Measurements from ENCODE around the gene RETREG2. TPM values are rescaled to one million over a fixed set of nuclear protein-coding genes. Genes with fewer than 3 reads are reported as not detected.
A peak's percentile ranks its signal among the peaks of the same experiment; 100 is the strongest.

Gene RETREG2
- total RNA-seq (33.6 TPM), polyA plus RNA-seq (56.0 TPM)
- long read RNA-seq, donor 1, result 0 reads
- long read RNA-seq, donor 2, full-length matches to known transcripts, result 18 of 18 reads
- long read RNA-seq, donor 2, partial matches to known transcripts, result 0 of 18 reads
- long read RNA-seq, donor 2, other reads (novel, unspliced or antisense), result 0 of 18 reads
- long read RNA-seq, donor 3, full-length matches to known transcripts, result 14 of 75 reads
- long read RNA-seq, donor 3, partial matches to known transcripts, result 61 of 75 reads
- long read RNA-seq, donor 3, other reads (novel, unspliced or antisense), result 0 of 75 reads
- long read RNA-seq, donor 4, full-length matches to known transcripts, result 6 of 6 reads
- long read RNA-seq, donor 4, partial matches to known transcripts, result 0 of 6 reads
- long read RNA-seq, donor 4, other reads (novel, unspliced or antisense), result 0 of 6 reads
- long read RNA-seq, donor 5, full-length matches to known transcripts, result 25 of 25 reads
- long read RNA-seq, donor 5, partial matches to known transcripts, result 0 of 25 reads
- long read RNA-seq, donor 5, other reads (novel, unspliced or antisense), result 0 of 25 reads
- long read RNA-seq, donor 6, full-length matches to known transcripts, result 7 of 54 reads
- long read RNA-seq, donor 6, partial matches to known transcripts, result 47 of 54 reads
- long read RNA-seq, donor 6, other reads (novel, unspliced or antisense), result 0 of 54 reads
- long read RNA-seq, donor 7, full-length matches to known transcripts, result 5 of 36 reads
- long read RNA-seq, donor 7, partial matches to known transcripts, result 23 of 36 reads
- long read RNA-seq, donor 7, other reads (novel, unspliced or antisense), result 8 of 36 reads
- long read RNA-seq, donor 8, full-length matches to known transcripts, result 3 of 3 reads
- long read RNA-seq, donor 8, partial matches to known transcripts, result 0 of 3 reads
- long read RNA-seq, donor 8, other reads (novel, unspliced or antisense), result 0 of 3 reads
- long read RNA-seq, donor 9, full-length matches to known transcripts, result 4 of 4 reads
- long read RNA-seq, donor 9, partial matches to known transcripts, result 0 of 4 reads
- long read RNA-seq, donor 9, other reads (novel, unspliced or antisense), result 0 of 4 reads
- long read RNA-seq, donor 10, full-length matches to known transcripts, result 2 of 12 reads
- long read RNA-seq, donor 10, partial matches to known transcripts, result 10 of 12 reads
- long read RNA-seq, donor 10, other reads (novel, unspliced or antisense), result 0 of 12 reads

- Histone ChIP-seq H3K27ac (ENCODE audit: low read depth in 1 of 2, low read length in 1 of 2) (peak within 1 kb of the TSS; percentile 100), H3K4me3 (ENCODE audit: low read length in 2 of 2) (peak within 1 kb of the TSS; percentile 88 to 98), H3K4me1 (ENCODE audit: control insufficient read depth in 2 of 2, insufficient read depth in 2 of 2, low read length in 2 of 2) (peaks cover 20 to 27% of the 10 kb centered on the region in 2 donors), H3K9me3 (ENCODE audit: control insufficient read depth in 2 of 2, insufficient read depth in 1 of 2, low read length in 1 of 2) (no peaks in the 10 kb centered on the region), H3K27me3 (ENCODE audit: control insufficient read depth in 2 of 2, insufficient read depth in 1 of 2, low read length in 1 of 2) (no peaks in the 10 kb centered on the region), H3K36me3 (ENCODE audit: control insufficient read depth in 2 of 2, insufficient read depth in 2 of 2, low read length in 1 of 2) (peaks cover 55 to 57% of the 10 kb centered on the region in 2 donors)
- peak; percentile 77 to 94 (median 86) for DNase-seq (ENCODE audit: low read depth in 6 of 9, low spot score in 9 of 9)
- under 1% methylated on average over 67 of the region's 67 CpGs for WGBS
These were observed at the start of gene RETREG2 for GRCh38 chr2:219177552-219178376. Gene RETREG2, plus strand, starts transcription at chr2:219178275. Its CDS starts 78 bp downstream, at chr2:219178353.

GRCh38 chr2:219128396-219128795 lies 49.7 kb upstream of the RETREG2 start:
- Histone ChIP-seq H3K27me3 (ENCODE audit: control insufficient read depth in 2 of 2, insufficient read depth in 1 of 2, low read length in 1 of 2) (no peaks in the 10 kb centered on the region), H3K27ac (ENCODE audit: low read depth in 1 of 2, low read length in 1 of 2) (no peak overlapping the region), H3K36me3 (ENCODE audit: control insufficient read depth in 2 of 2, insufficient read depth in 2 of 2, low read length in 1 of 2) (no peaks in the 10 kb centered on the region), H3K4me3 (ENCODE audit: low read length in 2 of 2) (no peak overlapping the region), H3K4me1 (ENCODE audit: control insufficient read depth in 2 of 2, insufficient read depth in 2 of 2, low read length in 2 of 2) (no peaks in the 10 kb centered on the region), H3K9me3 (ENCODE audit: control insufficient read depth in 2 of 2, insufficient read depth in 1 of 2, low read length in 1 of 2) (no peaks in the 10 kb centered on the region)
- DNase-seq (ENCODE audit: low read depth in 6 of 9, low spot score in 9 of 9), result no peak
- 71% methylated on average over 7 of the region's 7 CpGs for WGBS

- H3K4me3 ChIP-seq (ENCODE audit: low read length in 2 of 2), result no peak overlapping the region
- DNase-seq (ENCODE audit: low read depth in 6 of 9, low spot score in 9 of 9), result no peak
- H3K4me1 ChIP-seq (ENCODE audit: control insufficient read depth in 2 of 2, insufficient read depth in 2 of 2, low read length in 2 of 2), result no peaks in the 10 kb centered on the region
- no peaks in the 10 kb centered on the region for H3K27me3 ChIP-seq (ENCODE audit: control insufficient read depth in 2 of 2, insufficient read depth in 1 of 2, low read length in 1 of 2)
- H3K36me3 ChIP-seq (ENCODE audit: control insufficient read depth in 2 of 2, insufficient read depth in 2 of 2, low read length in 1 of 2), result no peaks in the 10 kb centered on the region
- H3K9me3 ChIP-seq (ENCODE audit: control insufficient read depth in 2 of 2, insufficient read depth in 1 of 2, low read length in 1 of 2), result no peaks in the 10 kb centered on the region
- H3K27ac ChIP-seq (ENCODE audit: low read depth in 1 of 2, low read length in 1 of 2), result no peak overlapping the region
- WGBS, result 96% methylated on average over 16 of the region's 16 CpGs
These were observed 48.5 kb upstream of the RETREG2 start for GRCh38 chr2:219129589-219129988.

GRCh38 chr2:219131327-219131726 lies 46.7 kb upstream of the RETREG2 start:
- H3K36me3 ChIP-seq (ENCODE audit: control insufficient read depth in 2 of 2, insufficient read depth in 2 of 2, low read length in 1 of 2), result no peaks in the 10 kb centered on the region
- H3K4me1 ChIP-seq (ENCODE audit: control insufficient read depth in 2 of 2, insufficient read depth in 2 of 2, low read length in 2 of 2), result no peaks in the 10 kb centered on the region
- no peak for DNase-seq (ENCODE audit: low read depth in 6 of 9, low spot score in 9 of 9)
- H3K27me3 ChIP-seq (ENCODE audit: control insufficient read depth in 2 of 2, insufficient read depth in 1 of 2, low read length in 1 of 2), result no peaks in the 10 kb centered on the region
- no peak overlapping the region for H3K27ac ChIP-seq (ENCODE audit: low read depth in 1 of 2, low read length in 1 of 2)
- no peak overlapping the region for H3K4me3 ChIP-seq (ENCODE audit: low read length in 2 of 2)
- no peaks in the 10 kb centered on the region for H3K9me3 ChIP-seq (ENCODE audit: control insufficient read depth in 2 of 2, insufficient read depth in 1 of 2, low read length in 1 of 2)
- 94% methylated on average over 3 of the region's 3 CpGs for WGBS

- Histone ChIP-seq H3K9me3 (ENCODE audit: control insufficient read depth in 2 of 2, insufficient read depth in 1 of 2, low read length in 1 of 2) (no peaks in the 10 kb centered on the region), H3K27ac (ENCODE audit: low read depth in 1 of 2, low read length in 1 of 2) (no peak overlapping the region), H3K4me1 (ENCODE audit: control insufficient read depth in 2 of 2, insufficient read depth in 2 of 2, low read length in 2 of 2) (no peaks in the 10 kb centered on the region), H3K4me3 (ENCODE audit: low read length in 2 of 2) (no peak overlapping the region), H3K36me3 (ENCODE audit: control insufficient read depth in 2 of 2, insufficient read depth in 2 of 2, low read length in 1 of 2) (no peaks in the 10 kb centered on the region), H3K27me3 (ENCODE audit: control insufficient read depth in 2 of 2, insufficient read depth in 1 of 2, low read length in 1 of 2) (no peaks in the 10 kb centered on the region)
- no peak for DNase-seq (ENCODE audit: low read depth in 6 of 9, low spot score in 9 of 9)
- WGBS, result 98% methylated on average over 4 of the region's 4 CpGs
These were observed 46.3 kb upstream of the RETREG2 start for GRCh38 chr2:219131744-219132143.

- Histone ChIP-seq H3K27ac (ENCODE audit: low read depth in 1 of 2, low read length in 1 of 2) (no peak overlapping the region), H3K4me3 (ENCODE audit: low read length in 2 of 2) (no peak overlapping the region), H3K4me1 (ENCODE audit: control insufficient read depth in 2 of 2, insufficient read depth in 2 of 2, low read length in 2 of 2) (no peaks in the 10 kb centered on the region), H3K27me3 (ENCODE audit: control insufficient read depth in 2 of 2, insufficient read depth in 1 of 2, low read length in 1 of 2) (no peaks in the 10 kb centered on the region), H3K36me3 (ENCODE audit: control insufficient read depth in 2 of 2, insufficient read depth in 2 of 2, low read length in 1 of 2) (peaks cover 0 to 3% of the 10 kb centered on the region in 2 donors), H3K9me3 (ENCODE audit: control insufficient read depth in 2 of 2, insufficient read depth in 1 of 2, low read length in 1 of 2) (no peaks in the 10 kb centered on the region)
- no peak for DNase-seq (ENCODE audit: low read depth in 6 of 9, low spot score in 9 of 9)
- 96% methylated on average over 4 of the region's 4 CpGs for WGBS
These were observed 44.1 kb upstream of the RETREG2 start for GRCh38 chr2:219133976-219134375.

GRCh38 chr2:219140722-219141121 lies 37.4 kb upstream of the RETREG2 start:
- Histone ChIP-seq H3K27me3 (ENCODE audit: control insufficient read depth in 2 of 2, insufficient read depth in 1 of 2, low read length in 1 of 2) (no peaks in the 10 kb centered on the region), H3K36me3 (ENCODE audit: control insufficient read depth in 2 of 2, insufficient read depth in 2 of 2, low read length in 1 of 2) (peaks cover 8 to 15% of the 10 kb centered on the region in 2 donors), H3K4me1 (ENCODE audit: control insufficient read depth in 2 of 2, insufficient read depth in 2 of 2, low read length in 2 of 2) (no peaks in the 10 kb centered on the region), H3K9me3 (ENCODE audit: control insufficient read depth in 2 of 2, insufficient read depth in 1 of 2, low read length in 1 of 2) (no peaks in the 10 kb centered on the region), H3K4me3 (ENCODE audit: low read length in 2 of 2) (no peak overlapping the region), H3K27ac (ENCODE audit: low read depth in 1 of 2, low read length in 1 of 2) (no peak overlapping the region)
- DNase-seq (ENCODE audit: low read depth in 6 of 9, low spot score in 9 of 9), result no peak
- 97% methylated on average over 3 of the region's 3 CpGs for WGBS

GRCh38 chr2:219142329-219142728 lies 35.7 kb upstream of the RETREG2 start:
- Histone ChIP-seq H3K27ac (ENCODE audit: low read depth in 1 of 2, low read length in 1 of 2) (no peak overlapping the region), H3K4me1 (ENCODE audit: control insufficient read depth in 2 of 2, insufficient read depth in 2 of 2, low read length in 2 of 2) (no peaks in the 10 kb centered on the region), H3K9me3 (ENCODE audit: control insufficient read depth in 2 of 2, insufficient read depth in 1 of 2, low read length in 1 of 2) (no peaks in the 10 kb centered on the region), H3K4me3 (ENCODE audit: low read length in 2 of 2) (no peak overlapping the region), H3K27me3 (ENCODE audit: control insufficient read depth in 2 of 2, insufficient read depth in 1 of 2, low read length in 1 of 2) (no peaks in the 10 kb centered on the region), H3K36me3 (ENCODE audit: control insufficient read depth in 2 of 2, insufficient read depth in 2 of 2, low read length in 1 of 2) (peaks cover 19 to 28% of the 10 kb centered on the region in 2 donors)
- DNase-seq (ENCODE audit: low read depth in 6 of 9, low spot score in 9 of 9), result no peak
- 98% methylated on average over 6 of the region's 6 CpGs for WGBS
